HG02943 (cell line): ENCODE data around the gene COL12A1.

ENCODE experiments used
- ATAC-seq: cut with Tn5 transposase; IDR thresholded peaks from one replicate; pipeline ENCODE4 v1.9.1; 2021; ENCODE audit warnings: mild to moderate bottlenecking, low read depth, moderate library complexity; ENCODE audit not compliant: unreplicated experiment

The COL12A1 gene

GRCh38 chr6:75109022-75109421 lies 96.8 kb downstream of the COL12A1 start:
- ATAC-seq = no peak

- no peak for ATAC-seq
These were observed 97.4 kb downstream of the COL12A1 start for GRCh38 chr6:75108333-75108974.

GRCh38 chr6:75107913-75108312 lies 97.9 kb downstream of the COL12A1 start:
- no peak for ATAC-seq

GRCh38 chr6:75106426-75106825 lies 99.4 kb downstream of the COL12A1 start:
- no peak for ATAC-seq

DNA sequence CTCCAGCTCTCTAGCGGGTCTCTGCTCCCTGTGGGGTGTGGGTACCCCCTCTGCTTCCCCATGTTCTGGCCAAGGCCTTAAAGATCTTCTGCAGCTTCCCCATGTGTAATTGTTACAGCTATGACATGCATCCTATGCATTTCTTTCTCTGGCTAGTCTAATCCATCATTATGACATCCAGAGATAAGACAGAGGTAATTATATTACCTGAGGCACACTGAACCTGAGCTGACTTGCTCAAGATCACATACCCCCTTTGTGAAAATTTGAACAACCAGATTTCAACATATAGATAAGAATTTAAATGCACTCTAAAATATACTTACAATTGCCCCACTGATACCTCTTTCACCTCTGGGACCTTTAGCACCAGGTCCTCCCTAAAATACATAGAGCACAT lies 102.4 kb downstream of the COL12A1 start:
- ATAC-seq = no peak

- ATAC-seq = no peak
These were observed 103.6 kb downstream of the COL12A1 start for GRCh38 chr6:75102301-75102700.

GRCh38 chr6:75101896-75102295 lies 104.0 kb downstream of the COL12A1 start:
- ATAC-seq = no peak

GRCh38 chr6:75098709-75099108 lies 107.1 kb downstream of the COL12A1 start:
- ATAC-seq = no peak

DNA sequence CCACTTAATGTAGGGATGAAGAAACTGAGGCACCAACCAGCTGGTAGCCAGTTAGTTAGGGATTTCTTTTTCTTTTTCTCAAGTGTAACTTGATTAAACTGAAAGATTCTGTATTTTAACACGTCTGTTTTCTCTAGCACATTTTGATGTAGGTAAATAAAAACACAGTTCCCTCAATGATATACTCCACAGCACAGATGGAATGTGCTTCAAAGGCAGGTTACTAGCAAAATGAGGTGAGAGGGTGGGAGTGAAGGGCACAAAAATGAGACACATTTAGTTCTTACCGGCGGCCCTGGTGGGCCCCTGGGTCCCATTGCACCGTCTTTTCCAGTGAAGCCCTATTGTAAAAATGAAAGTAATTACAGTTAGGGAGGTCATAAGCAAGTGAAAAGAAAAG lies 108.9 kb downstream of the COL12A1 start:
- ATAC-seq = no peak

- no peak for ATAC-seq
These were observed 111.1 kb downstream of the COL12A1 start for GRCh38 chr6:75094614-75095200.

DNA sequence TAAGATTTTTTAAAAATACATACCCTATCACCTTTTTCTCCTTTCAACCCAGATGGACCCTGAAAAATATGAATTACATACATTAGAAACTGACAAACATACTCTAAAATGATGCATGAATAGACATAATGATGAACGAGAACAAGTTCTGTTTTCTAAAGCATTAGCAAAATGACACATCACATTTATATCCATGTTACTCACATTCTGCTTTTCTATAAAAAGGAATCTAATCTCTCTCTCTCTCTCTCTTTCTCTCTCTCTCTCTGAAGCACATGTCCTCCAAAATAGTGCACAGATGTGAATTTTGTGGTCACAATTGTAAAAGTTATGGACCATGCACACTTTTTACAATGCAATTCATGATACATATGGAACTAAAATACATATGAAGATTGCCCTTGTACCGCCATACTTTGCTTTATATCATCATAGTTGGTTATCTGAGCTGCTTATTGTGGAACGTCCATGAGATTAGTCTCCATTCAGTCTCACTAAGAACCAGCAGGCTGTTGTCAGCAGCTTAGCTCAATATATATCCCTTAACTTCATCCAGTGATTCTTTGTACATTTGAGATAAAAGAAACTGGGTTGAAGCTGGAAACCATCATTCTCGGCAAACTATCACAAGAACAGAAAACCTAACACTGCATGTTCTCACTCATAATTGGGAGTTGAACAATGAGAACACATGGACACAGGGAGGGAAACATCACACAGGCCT lies 114.2 kb downstream of the COL12A1 start:
- ATAC-seq = no peak

DNA sequence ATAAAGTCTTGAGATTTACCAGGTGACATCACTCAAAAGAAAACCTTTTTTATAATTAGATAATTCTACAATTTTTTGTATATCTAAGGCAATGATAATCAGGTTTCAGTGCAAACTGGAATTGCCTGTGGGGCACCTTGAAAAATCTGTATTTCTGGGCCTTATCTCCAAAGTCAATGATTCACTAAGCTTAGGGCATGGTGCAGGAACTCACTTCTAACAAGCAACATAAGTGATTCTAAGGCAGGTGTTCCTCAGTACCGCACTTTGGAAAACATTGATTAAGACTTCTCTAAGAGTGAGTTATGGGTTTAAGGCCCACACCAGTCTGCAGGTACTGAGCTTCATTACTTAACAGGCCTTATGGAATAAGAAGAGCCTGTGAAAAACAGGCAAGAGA lies 115.3 kb downstream of the COL12A1 start:
- ATAC-seq = no peak

GRCh38 chr6:75089921-75090320 lies 115.9 kb downstream of the COL12A1 start:
- no peak for ATAC-seq

GRCh38 chr6:75089151-75089897 lies 116.5 kb downstream of the COL12A1 start:
- no peak for ATAC-seq

- ATAC-seq = no peak
These were observed 119.8 kb downstream of the COL12A1 start for GRCh38 chr6:75085931-75086635.

DNA sequence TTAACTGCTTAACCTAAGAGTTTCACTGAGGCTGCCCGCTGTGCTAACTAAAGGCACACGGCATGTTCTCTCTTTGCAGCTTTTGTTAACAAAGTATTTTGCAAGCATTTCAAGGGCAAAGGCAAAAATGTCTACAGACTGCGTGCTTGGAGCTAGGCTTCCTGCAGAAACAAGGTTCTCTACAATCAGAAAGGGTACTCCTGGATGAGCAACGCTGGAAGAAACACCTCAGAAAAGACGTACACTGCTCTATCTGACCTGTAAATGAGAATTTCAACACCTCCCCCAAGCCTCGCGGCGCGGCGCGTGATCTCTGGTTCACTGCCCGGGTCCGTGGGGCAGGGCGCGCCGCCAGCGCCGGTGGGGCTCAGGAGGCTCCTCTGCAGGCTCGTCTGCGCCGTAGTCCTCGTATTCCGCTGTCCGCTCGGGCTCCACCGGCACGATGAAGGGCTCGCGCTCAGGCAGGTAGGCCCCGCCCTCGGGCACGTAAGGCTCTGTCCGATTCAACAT lies 120.9 kb downstream of the COL12A1 start:
- ATAC-seq = no peak

DNA sequence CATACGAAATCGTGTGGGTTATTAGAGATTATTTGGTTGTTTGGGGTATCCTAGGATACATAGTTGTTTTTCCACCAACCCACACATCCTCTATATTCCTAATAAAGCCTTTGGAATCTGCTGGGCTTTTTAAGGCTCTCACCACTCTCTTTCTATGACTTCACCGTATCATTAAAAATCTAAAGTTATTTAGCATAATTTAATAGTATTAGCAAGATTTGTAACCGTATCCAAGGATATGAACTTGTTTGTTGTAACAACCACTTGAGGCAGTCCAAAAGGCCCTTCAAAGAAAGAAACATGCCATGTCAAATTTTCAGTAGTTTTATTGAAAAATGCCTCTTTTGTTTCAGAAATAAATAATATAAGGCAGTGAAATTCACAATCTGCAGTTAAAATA lies 121.8 kb downstream of the COL12A1 start:
- ATAC-seq = no peak

GRCh38 chr6:75081921-75082320 lies 123.9 kb downstream of the COL12A1 start:
- no peak for ATAC-seq

DNA sequence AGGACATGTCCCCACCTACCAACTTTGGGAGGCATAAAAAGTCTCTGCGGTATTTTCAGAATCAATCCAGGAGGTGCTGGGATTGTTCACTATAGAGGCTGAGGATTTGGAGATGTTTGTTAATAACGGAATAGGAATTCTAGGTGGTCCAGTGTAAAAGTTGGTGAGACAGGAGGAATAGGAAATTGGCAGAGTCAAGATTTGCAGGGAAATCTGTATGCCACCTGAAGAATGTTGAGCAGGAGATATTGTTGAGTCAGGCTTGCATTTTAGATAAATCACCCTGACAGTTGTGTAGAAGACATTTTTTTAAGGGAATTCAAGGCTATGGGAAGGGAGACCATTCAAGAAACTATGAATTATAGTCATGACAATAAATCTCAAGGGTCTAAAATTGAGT lies 124.8 kb downstream of the COL12A1 start:
- no peak for ATAC-seq

- ATAC-seq = no peak
These were observed 126.3 kb downstream of the COL12A1 start for GRCh38 chr6:75079589-75079988.
